ELR (cell line): Measurements from ENCODE around the gene CCNJL.

ENCODE experiments used
- DNase-seq: peaks from one replicate; pipeline ENCODE4 v3.0.0-alpha.2; 2015; ENCODE audit warnings: low read depth

CCNJL gene

DNA sequence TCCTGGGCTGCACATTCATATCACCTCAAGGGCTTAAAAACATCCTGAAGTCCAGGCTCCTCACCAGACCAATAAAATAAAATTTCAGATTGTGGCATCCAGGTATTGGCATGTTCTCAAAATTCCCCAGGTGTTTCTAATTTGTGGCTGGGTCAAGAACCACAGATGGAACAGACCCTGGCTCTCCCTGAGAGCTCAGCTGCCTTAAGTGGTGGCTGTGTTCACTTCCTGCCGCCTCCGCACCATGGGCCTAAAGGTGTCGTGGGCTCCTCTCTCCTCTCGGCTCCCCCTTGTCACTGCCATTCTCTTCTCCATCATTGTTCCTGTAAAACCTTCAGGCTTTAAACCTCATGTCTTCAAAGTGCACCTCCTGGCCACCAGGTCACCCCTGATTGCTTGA, 17.8 kb upstream of the CCNJL start:
- no peak for DNase-seq

GRCh38 chr5:160327818-160328217, 15.5 kb upstream of the CCNJL start:
- DNase-seq, result no peak

GRCh38 chr5:160326981-160327380, 14.6 kb upstream of the CCNJL start:
- DNase-seq, result no peak

GRCh38 chr5:160325716-160326115, 13.4 kb upstream of the CCNJL start:
- DNase-seq, result no peak

GRCh38 chr5:160324886-160325285, 12.5 kb upstream of the CCNJL start:
- no peak for DNase-seq

GRCh38 chr5:160318409-160318808, 6.0 kb upstream of the CCNJL start:
- DNase-seq, result no peak

DNA sequence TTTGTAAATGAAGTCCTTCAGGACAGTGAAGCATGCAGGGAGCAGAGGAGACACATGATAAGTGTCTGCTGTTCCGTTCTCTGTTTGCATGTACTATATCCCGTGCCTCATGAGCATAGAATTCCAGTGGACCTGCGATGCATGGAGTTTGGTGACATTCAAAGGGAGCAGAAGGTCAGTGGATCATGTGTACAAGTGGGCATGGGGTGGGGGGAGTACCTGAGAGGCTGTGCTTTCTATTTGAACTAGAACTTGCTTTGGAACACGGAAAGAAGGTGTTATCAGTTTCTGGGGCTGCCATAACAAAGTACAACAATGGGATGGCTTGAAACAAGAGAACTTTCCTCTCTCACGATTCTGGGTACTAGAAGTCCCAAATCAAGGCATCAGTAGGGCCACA, 5.1 kb upstream of the CCNJL start:
- no peak for DNase-seq

DNA sequence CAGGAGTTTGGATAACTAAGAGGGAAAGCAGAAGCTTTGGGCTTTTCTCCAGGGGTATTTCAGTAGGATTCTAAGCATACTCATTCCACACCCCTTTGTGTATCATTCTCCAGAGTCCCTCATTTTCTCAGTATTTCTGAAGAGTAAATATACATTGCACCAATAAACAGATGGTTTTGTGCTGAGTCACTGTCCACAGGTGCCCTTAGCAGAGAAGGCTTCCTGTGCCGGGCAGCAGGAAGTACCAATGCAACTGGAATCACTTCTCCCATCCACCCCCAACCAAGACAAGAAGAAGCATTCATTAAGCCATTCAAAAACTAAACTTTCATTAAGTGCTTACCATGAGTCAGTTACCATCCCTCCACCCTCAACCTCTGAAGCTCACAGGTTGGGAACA, 3.6 kb upstream of the CCNJL start:
- DNase-seq, result peak; percentile 75

GRCh38 chr5:160312960-160313727, 780 bp upstream of the CCNJL start:
- DNase-seq, result no peak

DNA sequence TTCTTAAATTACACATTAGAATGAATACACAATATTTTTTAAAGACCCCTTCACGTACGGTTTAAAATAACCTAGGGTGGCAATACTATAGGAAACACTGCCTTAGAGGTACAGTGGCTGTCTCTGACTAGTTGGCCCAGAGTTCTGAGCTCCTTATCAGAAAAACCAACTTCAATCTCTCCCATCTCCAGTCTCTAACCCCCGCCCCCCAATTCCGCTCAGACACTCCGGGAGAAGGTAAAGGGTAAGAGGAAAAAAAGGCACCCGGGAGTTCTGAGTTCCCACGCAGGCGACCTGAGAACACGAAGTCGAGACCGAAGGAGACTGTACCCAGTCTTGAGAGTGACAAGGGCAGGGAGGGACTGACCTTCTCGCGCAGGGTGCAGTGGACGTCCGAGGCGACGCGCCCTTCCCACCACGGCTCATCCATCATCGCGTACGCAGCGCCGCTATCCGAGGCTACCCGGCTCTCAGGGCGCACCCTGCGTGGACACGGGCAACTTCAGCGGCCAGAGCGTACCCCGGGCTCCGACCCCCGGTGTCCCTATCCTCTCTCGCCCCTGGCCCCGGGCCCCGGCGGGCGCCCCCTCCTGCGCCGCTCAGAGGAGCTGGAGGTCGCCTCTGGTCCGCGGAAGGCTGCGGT, 752 bp downstream of the CCNJL start:
- peak; percentile 12 for DNase-seq

DNA sequence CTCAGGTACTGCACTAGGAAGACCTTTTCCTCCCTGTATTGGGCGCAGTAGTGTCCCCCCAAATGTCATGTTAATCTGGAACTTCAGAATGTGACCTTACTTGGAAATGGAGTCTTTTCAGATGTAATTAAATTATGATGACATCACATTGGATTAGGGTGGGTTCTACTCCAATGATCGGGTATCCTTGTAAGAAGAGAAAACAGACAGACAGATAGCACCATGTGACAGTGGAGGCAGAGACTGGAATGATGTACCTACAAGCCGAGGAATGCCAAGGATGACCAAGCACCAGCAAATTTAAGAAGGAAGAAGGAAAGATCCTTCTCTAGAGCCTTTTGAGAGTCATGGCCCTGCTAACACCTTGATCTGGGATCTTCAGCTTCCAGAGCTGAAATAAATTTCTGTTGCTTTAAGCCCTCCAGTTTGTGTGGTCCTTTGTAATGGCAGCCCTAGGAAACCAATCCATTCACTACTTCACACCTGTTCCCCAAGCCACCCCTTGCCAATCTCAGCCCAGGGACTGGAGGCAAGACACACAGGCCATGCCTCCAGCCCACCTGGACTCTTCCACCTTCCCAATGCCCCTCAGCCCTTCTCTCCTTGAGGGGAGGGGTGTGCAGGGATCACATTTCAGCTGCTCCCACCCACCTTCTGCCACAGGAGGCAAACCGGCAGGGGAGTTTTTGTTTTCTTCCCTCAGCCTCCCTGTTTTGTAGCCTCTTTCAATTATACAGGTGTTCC, 1.6 kb downstream of the CCNJL start:
- DNase-seq, result no peak

- no peak for DNase-seq
These were observed 2.2 kb downstream of the CCNJL start for GRCh38 chr5:160310140-160310539.

GRCh38 chr5:160306696-160307095, 5.7 kb downstream of the CCNJL start:
- no peak for DNase-seq

DNA sequence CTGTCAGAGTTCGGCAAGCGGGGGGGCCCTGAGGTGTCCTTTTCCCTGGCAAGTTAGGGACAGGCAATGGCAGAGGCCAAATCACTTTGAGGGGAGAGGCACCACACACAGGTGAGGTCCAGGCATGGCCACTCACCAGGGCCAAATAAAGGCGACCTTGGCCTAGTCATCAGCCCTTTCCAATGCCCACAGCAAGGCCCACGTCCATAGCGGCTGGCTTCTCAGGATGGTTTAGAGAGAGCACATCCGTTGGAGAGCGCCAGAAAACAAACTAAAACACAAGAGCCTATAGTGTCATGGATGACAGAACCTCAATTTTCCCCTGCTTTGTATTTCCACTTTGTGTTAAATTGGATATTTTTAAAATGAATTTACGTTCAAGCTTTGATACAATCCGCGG, 7.0 kb downstream of the CCNJL start:
- no peak for DNase-seq

GRCh38 chr5:160303690-160304089, 8.7 kb downstream of the CCNJL start:
- DNase-seq, result no peak

- DNase-seq, result no peak
These were observed 14.2 kb downstream of the CCNJL start for GRCh38 chr5:160298189-160298588.

- DNase-seq, result no peak
These were observed 14.6 kb downstream of the CCNJL start for GRCh38 chr5:160297776-160298175.

GRCh38 chr5:160297004-160297403, 15.4 kb downstream of the CCNJL start:
- peak; percentile 62 for DNase-seq

DNA sequence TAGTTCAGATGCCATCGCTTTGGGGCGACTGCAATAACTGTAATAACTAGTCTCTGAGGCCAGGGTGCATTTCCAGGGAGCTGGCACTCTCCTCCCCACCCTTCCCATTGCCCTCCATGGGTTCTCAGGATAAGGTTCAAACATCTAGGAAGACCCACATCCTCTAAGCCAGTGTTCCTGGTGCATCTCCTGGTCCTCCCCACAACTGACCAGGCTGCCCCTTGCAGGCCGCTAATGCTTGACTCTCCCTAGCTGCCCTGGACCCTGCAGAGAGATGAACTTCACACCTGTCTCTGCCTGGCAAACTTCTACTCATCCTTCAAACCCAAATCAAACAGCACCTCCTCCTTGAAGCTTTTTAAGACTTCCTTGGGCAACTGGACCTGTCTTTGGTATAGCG, 15.9 kb downstream of the CCNJL start:
- no peak for DNase-seq

GRCh38 chr5:160293901-160294561, 18.3 kb downstream of the CCNJL start:
- DNase-seq, result no peak

GRCh38 chr5:160293386-160293785, 19.0 kb downstream of the CCNJL start:
- DNase-seq, result no peak

GRCh38 chr5:160291467-160291866, 20.9 kb downstream of the CCNJL start:
- no peak for DNase-seq

DNA sequence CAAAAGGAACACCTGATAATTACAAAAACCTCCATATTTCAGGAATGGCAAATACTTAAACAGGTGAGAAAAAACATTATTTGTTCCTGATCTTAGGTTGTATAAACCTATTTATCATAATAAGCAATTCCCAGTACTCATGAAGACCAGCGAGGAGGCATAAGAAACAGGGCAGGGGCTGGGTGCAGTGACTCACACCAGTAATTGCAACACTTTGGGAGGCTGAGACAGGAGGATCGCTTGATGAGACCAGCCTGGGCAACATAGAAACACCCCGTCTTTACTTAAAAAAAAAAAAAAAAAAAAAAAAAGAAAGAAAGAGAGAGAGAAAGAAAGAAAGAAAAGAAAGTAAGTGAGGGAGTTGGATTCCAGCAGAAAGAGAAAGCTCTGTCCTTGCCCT, 21.6 kb downstream of the CCNJL start:
- no peak for DNase-seq
